HG03571 (cell line): Measurements from ENCODE around the gene NPEPL1.
"Not testable (repeated sequence)": the region's sequence is repeated elsewhere in the genome, so short reads cannot be mapped to it uniquely, and the experiment has no call there.

ENCODE experiments used
- ATAC-seq: cut with Tn5 transposase; IDR thresholded peaks from one replicate; pipeline ENCODE4 v1.9.1; 2021; ENCODE audit not compliant: unreplicated experiment

Gene NPEPL1

GRCh38 chr20:58756450-58756775 is 63.8 kb downstream of the NPEPL1 start:
- no peak for ATAC-seq

GRCh38 chr20:58757647-58758046 is 65.0 kb downstream of the NPEPL1 start:
- not testable (repeated sequence) for ATAC-seq

- ATAC-seq = no peak
These were observed 67.3 kb downstream of the NPEPL1 start for GRCh38 chr20:58759947-58760346.

- ATAC-seq = no peak
These were observed 68.3 kb downstream of the NPEPL1 start for GRCh38 chr20:58760856-58761255.

GRCh38 chr20:58762120-58762519 is 69.5 kb downstream of the NPEPL1 start:
- ATAC-seq = no peak

GRCh38 chr20:58763076-58763475 is 70.5 kb downstream of the NPEPL1 start:
- ATAC-seq = no peak
